SK-N-SH treated with all-trans-retinoic acid at 6 μM for 48 hours (cell line): Measurements from ENCODE around the gene GALNT13.

Experiments used
- CSDC2 ChIP-seq: fragments of 250-450 bp; sonication (Bioruptor Pico); IDR thresholded peaks from 2 replicates; pipeline ENCODE4 v1.5.0; 2020; ENCODE audit warnings: mild to moderate bottlenecking, moderate library complexity
- GLIS3 ChIP-seq: fragments of 250-450 bp; sonication (Bioruptor Pico); IDR thresholded peaks from 2 replicates; pipeline ENCODE4 v1.5.0; 2020; ENCODE audit warnings: mild to moderate bottlenecking, moderate library complexity
- ISL1 ChIP-seq: fragments of 250-450 bp; sonication (Bioruptor Pico); IDR thresholded peaks from 2 replicates; pipeline ENCODE4 v2.1.2; 2022; ENCODE audit warnings: mild to moderate bottlenecking, moderate library complexity
- PATZ1 ChIP-seq: fragments of 250-450 bp; sonication (Bioruptor Pico); IDR thresholded peaks from 2 replicates; pipeline ENCODE4 v1.8.0; 2020; ENCODE audit warnings: mild to moderate bottlenecking, moderate library complexity, borderline replicate concordance
- ZFP3 ChIP-seq: fragments of 250-450 bp; sonication (Bioruptor Pico); IDR thresholded peaks from 2 replicates; pipeline ENCODE4 v1.5.0; 2020; ENCODE audit warnings: mild to moderate bottlenecking, moderate library complexity
- ZNF565 ChIP-seq: fragments of 450-650 bp; formaldehyde crosslinking; conservative IDR thresholded peaks from 2 replicates; pipeline ENCODE4 v1.5.0; 2020; ENCODE audit warnings: low read depth, mild to moderate bottlenecking, moderate library complexity
- TF ChIP-seq, protein P1 (sequence below): fragments of 250-450 bp; sonication (Bioruptor Pico); IDR thresholded peaks from 2 replicates; pipeline ENCODE4 v1.5.1; 2020; ENCODE audit warnings: low read depth, mild to moderate bottlenecking, moderate library complexity

DNA sequence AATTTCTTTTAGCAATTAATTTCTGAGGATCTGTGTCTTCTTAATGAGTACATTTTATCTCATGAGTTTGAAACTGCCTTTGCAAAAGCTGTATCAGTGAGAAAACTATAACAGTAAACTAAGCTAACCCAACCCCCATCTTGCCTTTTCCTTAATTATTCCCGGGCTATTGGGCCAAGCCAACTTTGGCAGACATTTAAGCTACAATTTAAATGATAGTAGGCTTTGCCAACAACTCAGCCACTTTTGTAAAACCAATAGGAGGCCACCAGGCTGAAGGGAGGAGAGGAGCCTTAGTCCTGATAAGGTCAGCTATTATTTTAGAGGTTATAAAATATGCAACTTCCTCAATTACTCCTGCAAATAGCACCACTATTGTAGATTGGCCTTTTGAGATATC is 608.8 kb downstream of the GALNT13 start:
- TF ChIP-seq ISL1 (no peak), PATZ1 (no peak), ZNF565 (CRISPR knock-in tag) (no peak), GLIS3 (CRISPR knock-in tag) (no peak), CSDC2 (CRISPR knock-in tag) (no peak), ZFP3 (CRISPR knock-in tag) (no peak)
- TF ChIP-seq, protein P1, sequence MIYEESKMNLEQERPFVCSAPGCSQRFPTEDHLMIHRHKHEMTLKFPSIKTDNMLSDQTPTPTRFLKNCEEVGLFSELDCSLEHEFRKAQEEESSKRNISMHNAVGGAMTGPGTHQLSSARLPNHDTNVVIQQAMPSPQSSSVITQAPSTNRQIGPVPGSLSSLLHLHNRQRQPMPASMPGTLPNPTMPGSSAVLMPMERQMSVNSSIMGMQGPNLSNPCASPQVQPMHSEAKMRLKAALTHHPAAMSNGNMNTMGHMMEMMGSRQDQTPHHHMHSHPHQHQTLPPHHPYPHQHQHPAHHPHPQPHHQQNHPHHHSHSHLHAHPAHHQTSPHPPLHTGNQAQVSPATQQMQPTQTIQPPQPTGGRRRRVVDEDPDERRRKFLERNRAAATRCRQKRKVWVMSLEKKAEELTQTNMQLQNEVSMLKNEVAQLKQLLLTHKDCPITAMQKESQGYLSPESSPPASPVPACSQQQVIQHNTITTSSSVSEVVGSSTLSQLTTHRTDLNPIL (CRISPR knock-in tag), result no peak
